GM12864 (cell line): ENCODE results near the gene OGT.

Experiments
- DNase-seq: peaks from one replicate; pipeline ENCODE4 v3.0.0-alpha.2; 2011; ENCODE audit warnings: low read depth
- H3K4me3 ChIP-seq: 2 replicates; pipeline ENCODE4 v1.5.1; 2011; ENCODE audit warnings: mild to moderate bottlenecking, low read depth, low read length, control low read depth
- TF ChIP-seq, protein P1 (sequence below): IDR thresholded peaks from 2 replicates; pipeline ENCODE4 v1.5.1; 2011; ENCODE audit warnings: low read depth, mild to moderate bottlenecking, moderate library complexity, low read length, control low read depth, inconsistent platforms; ENCODE audit errors: missing control alignments

OGT gene

GRCh38 chrX:71616672-71617529, 84.0 kb downstream of the OGT start:
- DNase-seq, result no peak
- TF ChIP-seq, protein P1, sequence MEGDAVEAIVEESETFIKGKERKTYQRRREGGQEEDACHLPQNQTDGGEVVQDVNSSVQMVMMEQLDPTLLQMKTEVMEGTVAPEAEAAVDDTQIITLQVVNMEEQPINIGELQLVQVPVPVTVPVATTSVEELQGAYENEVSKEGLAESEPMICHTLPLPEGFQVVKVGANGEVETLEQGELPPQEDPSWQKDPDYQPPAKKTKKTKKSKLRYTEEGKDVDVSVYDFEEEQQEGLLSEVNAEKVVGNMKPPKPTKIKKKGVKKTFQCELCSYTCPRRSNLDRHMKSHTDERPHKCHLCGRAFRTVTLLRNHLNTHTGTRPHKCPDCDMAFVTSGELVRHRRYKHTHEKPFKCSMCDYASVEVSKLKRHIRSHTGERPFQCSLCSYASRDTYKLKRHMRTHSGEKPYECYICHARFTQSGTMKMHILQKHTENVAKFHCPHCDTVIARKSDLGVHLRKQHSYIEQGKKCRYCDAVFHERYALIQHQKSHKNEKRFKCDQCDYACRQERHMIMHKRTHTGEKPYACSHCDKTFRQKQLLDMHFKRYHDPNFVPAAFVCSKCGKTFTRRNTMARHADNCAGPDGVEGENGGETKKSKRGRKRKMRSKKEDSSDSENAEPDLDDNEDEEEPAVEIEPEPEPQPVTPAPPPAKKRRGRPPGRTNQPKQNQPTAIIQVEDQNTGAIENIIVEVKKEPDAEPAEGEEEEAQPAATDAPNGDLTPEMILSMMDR, result no peak
- H3K4me3 ChIP-seq, result no peak overlapping the region

DNA sequence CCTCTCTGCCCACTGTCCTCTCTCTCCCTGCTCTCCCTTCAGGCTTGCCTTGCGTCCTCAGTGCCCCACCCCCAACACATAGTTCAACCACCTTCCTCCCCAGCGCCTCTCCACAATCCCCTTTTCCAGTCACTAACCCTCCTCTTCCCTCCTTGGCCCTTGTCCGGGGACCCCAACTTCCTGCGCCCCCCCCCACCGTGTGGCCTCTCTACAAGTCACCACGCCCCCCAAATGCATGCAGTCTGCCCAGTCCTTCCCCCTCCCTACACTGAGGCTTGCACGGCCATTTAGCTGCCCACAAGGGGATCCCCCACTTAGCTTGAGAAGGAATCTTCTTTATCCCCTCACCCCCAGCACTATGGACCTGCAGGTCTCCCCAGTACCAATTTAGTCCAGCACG, 84.8 kb downstream of the OGT start:
- H3K4me3 ChIP-seq, result peak overlapping the region; percentile 42
- TF ChIP-seq, protein P1, result no peak
- DNase-seq, result no peak

DNA sequence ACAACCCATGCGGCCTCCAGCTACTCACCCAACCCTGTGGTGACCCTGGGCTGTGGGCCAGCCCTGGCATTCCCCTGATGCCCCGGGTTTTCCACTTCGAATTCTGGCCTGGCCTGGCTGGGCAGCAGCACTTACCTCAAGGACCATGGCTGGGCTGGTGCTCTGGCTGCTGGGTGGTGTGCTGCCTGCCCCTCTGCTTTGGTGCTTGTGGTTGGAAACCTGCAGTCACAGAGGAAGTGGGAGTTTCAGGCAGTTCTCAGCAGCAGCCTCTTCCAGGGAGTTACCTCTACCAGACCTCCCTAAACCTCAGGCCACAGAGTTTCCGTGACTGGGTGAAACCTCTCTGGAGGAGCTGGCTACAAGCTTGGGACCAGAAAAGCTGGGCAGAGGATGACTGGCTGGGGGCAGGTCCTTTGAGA, 85.4 kb downstream of the OGT start, which contains the start of gene CXCR3:
Gene CXCR3 (minus strand): TSS at position 209 of the 419 bp plus-strand sequence. CDS start 62 bp downstream, at position 147.
- DNase-seq, result no peak
- H3K4me3 ChIP-seq, result peak within 1 kb of the TSS; percentile 42
- TF ChIP-seq, protein P1, result no peak

- no peak for DNase-seq
- H3K4me3 ChIP-seq, result no peak overlapping the region; the same call in 1 of the 2 replicates
- TF ChIP-seq, protein P1, result no peak
These were observed 85.9 kb downstream of the OGT start for GRCh38 chrX:71618787-71619186.

DNA sequence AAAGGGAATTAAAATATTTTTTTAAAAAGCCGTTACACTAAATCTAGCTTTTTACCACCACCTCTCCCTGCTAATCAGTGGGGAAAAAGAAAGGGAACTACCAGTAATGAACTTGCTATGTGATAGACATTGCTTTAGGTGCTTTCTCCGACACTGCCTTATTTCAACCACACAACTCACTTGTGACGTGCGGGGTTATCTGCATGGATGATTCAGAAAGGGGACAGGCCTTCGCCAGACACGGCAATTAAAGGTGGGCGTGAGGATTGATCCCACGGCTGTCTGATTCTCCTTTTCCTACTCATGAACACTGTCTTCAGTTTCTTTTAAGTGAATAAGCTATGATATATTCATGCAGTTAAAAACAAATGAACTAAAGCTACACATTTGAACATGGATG, 86.3 kb downstream of the OGT start:
- no peak for DNase-seq
- TF ChIP-seq, protein P1, result no peak
- no peak overlapping the region for H3K4me3 ChIP-seq

- TF ChIP-seq, protein P1, result no peak
- no peak overlapping the region for H3K4me3 ChIP-seq
- DNase-seq, result no peak
These were observed 87.1 kb downstream of the OGT start for GRCh38 chrX:71619986-71620385.
